ENCODE measurements around the gene RIMKLB.
A peak's percentile ranks its signal among the peaks of the same experiment; 100 is the strongest.

RIMKLB gene

GRCh38 chr12:8823565-8824300 lies 125.9 kb downstream of the RIMKLB start:
- Histone ChIP-seq H3K27me3 (ENCODE audit: insufficient read depth, low read depth, severe bottlenecking) (no peaks in the 10 kb centered on the region), H3K4me3 (ENCODE audit: low read depth, low read length) (no peak overlapping the region), H3K9me3 (ENCODE audit: severe bottlenecking) (no peaks in the 10 kb centered on the region), H3K27ac (no peak overlapping the region), H3K36me3 (no peaks in the 10 kb centered on the region)
- TF ChIP-seq CTCF (IDR thresholded peaks at IDR 0.05; ENCODE audit: low read depth, low read length), result peak; percentile 73
- DNase-seq, result peak; percentile 73

- H3K36me3 ChIP-seq, result no peaks in the 10 kb centered on the region
- DNase-seq, result no peak
- no peak for TF ChIP-seq CTCF (IDR thresholded peaks at IDR 0.05; ENCODE audit: low read depth, low read length)
- H3K4me3 ChIP-seq (ENCODE audit: low read depth, low read length), result no peak overlapping the region
- no peak overlapping the region for H3K27ac ChIP-seq
- H3K9me3 ChIP-seq (ENCODE audit: severe bottlenecking), result no peaks in the 10 kb centered on the region
- no peaks in the 10 kb centered on the region for H3K27me3 ChIP-seq (ENCODE audit: insufficient read depth, low read depth, severe bottlenecking)
Measured at GRCh38 chr12:8827551-8828256, 129.9 kb downstream of the RIMKLB start.

DNA sequence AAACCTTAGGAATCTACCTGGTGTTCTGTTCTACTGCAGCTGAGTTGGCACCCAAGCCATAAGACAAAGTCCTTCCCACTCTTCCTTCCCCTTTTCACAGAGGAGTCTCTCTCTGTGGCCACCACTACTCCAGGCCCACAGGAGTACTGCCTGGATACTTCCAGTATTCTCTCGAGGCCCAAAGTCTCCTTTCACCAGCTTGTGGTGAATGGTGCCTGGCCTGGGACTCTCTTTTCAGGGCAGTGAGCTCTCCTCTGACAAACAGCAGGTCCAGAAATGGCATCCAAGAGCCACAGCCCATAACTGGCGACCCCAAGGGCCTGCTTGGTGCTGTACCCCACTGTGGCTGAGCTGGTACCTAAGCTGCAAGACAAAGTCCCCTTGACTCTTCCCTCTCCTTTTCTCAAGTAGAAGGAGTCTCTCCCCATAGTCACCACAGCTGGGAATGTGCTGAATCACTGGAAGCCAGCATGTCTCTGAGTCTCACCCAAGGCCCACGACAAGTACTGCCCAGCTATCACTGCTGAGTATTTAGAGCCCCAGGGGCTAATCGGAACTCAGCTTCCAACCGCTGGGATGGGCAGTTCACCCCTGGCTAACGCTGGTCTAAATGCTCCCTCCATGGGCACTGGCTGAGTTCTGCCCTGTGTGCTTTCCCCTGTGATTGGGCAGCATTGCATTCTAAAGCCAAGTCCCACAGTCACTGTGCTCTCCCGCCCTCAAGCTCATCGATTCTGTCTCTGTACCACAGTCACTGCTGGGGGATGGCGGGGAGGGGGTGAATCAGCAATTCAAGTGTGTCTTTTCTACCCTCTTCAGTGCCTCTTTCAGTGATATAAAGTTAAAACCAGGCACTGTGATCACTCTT lies 130.7 kb downstream of the RIMKLB start:
- no peak for DNase-seq
- no peak overlapping the region for H3K4me3 ChIP-seq (ENCODE audit: low read depth, low read length)
- no peak overlapping the region for H3K27ac ChIP-seq
- no peaks in the 10 kb centered on the region for H3K36me3 ChIP-seq
- TF ChIP-seq CTCF (IDR thresholded peaks at IDR 0.05; ENCODE audit: low read depth, low read length), result no peak
- no peaks in the 10 kb centered on the region for H3K9me3 ChIP-seq (ENCODE audit: severe bottlenecking)
- no peaks in the 10 kb centered on the region for H3K27me3 ChIP-seq (ENCODE audit: insufficient read depth, low read depth, severe bottlenecking)

DNA sequence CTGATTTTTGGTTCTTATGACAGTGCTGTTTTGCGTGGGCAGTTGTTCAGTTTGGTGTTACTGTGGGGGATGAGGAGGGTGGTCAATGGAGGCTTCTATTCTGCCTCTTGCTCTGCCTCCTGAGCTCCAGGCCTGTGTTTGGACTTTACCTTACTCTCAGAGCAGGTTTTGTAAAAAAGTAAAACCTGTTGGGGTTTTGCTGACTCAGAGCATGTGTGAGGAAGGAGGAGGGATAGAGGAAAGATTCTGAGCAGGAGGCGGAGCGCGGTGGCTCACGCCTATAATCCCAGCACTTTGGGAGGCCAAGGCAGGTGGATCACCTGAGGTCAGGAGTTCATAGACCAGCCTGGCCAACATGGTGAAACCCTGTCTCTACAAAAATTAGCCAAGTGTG lies 131.3 kb downstream of the RIMKLB start:
- no peak for DNase-seq
- Histone ChIP-seq H3K27me3 (ENCODE audit: insufficient read depth, low read depth, severe bottlenecking) (no peaks in the 10 kb centered on the region), H3K27ac (no peak overlapping the region), H3K4me3 (ENCODE audit: low read depth, low read length) (no peak overlapping the region), H3K9me3 (ENCODE audit: severe bottlenecking) (no peaks in the 10 kb centered on the region), H3K36me3 (no peaks in the 10 kb centered on the region)
- TF ChIP-seq CTCF (IDR thresholded peaks at IDR 0.05; ENCODE audit: low read depth, low read length), result no peak

GRCh38 chr12:8829621-8830020 lies 131.8 kb downstream of the RIMKLB start:
- no peaks in the 10 kb centered on the region for H3K9me3 ChIP-seq (ENCODE audit: severe bottlenecking)
- H3K4me3 ChIP-seq (ENCODE audit: low read depth, low read length), result no peak overlapping the region
- TF ChIP-seq CTCF (IDR thresholded peaks at IDR 0.05; ENCODE audit: low read depth, low read length), result no peak
- H3K27me3 ChIP-seq (ENCODE audit: insufficient read depth, low read depth, severe bottlenecking), result no peaks in the 10 kb centered on the region
- no peaks in the 10 kb centered on the region for H3K36me3 ChIP-seq
- no peak overlapping the region for H3K27ac ChIP-seq
- DNase-seq, result no peak

Measured in WERI-Rb-1 (cell line).